HepG2 (cell line): Measurements from ENCODE around the gene INTS1. TPM values are rescaled to one million over a fixed set of nuclear protein-coding genes. Genes with fewer than 3 reads are reported as not detected.

Experiments
- CTCF ChIP-seq: sonication (generic); formaldehyde crosslinking; IDR thresholded peaks from 2 replicates; pipeline ENCODE4 v1.5.0; 2020; ENCODE audit warnings: mild to moderate bottlenecking, missing genetic modification reagents, moderate library complexity
- GATA4 ChIP-seq: sonication (generic); IDR thresholded peaks from 2 replicates; pipeline ENCODE4 v1.6.1; 2016; ENCODE audit warnings: antibody characterized with exemption, low read depth, borderline replicate concordance
- HMGA1 ChIP-seq: sonication (generic); formaldehyde crosslinking; conservative IDR thresholded peaks from 2 replicates; pipeline ENCODE4 v1.4.0; 2020; ENCODE audit warnings: missing genetic modification reagents
- HOXA7 ChIP-seq: sonication (generic); formaldehyde crosslinking; IDR thresholded peaks from 2 replicates; pipeline ENCODE4 v1.8.1; 2022; ENCODE audit warnings: mild to moderate bottlenecking, missing genetic modification reagents, moderate library complexity
- PAX8 ChIP-seq: sonication (generic); formaldehyde crosslinking; IDR thresholded peaks from 2 replicates; pipeline ENCODE4 v1.8.0; 2022; ENCODE audit warnings: mild to moderate bottlenecking, missing genetic modification reagents, borderline replicate concordance
- POGZ ChIP-seq: sonication (generic); formaldehyde crosslinking; IDR thresholded peaks from 2 replicates; pipeline ENCODE4 v1.4.0; 2020; ENCODE audit warnings: mild to moderate bottlenecking, missing genetic modification reagents
- RFX5 ChIP-seq: IDR thresholded peaks from 2 replicates; pipeline ENCODE4 v1.6.1; 2011; ENCODE audit warnings: low read depth, low read length, improper control_type of control experiment
- SETDB1 ChIP-seq: sonication (generic); formaldehyde crosslinking; IDR thresholded peaks from 2 replicates; pipeline ENCODE4 v1.5.1; 2020; ENCODE audit warnings: missing genetic modification reagents, mild to moderate bottlenecking, borderline replicate concordance
- THYN1 ChIP-seq: sonication (generic); formaldehyde crosslinking; IDR thresholded peaks from 2 replicates; pipeline ENCODE4 v1.8.1; 2023; ENCODE audit warnings: low read depth, mild to moderate bottlenecking, moderate library complexity, missing genetic modification reagents, borderline replicate concordance
- ZNF549 ChIP-seq: sonication (generic); formaldehyde crosslinking; IDR thresholded peaks from 2 replicates; pipeline ENCODE4 v1.5.0; 2020; ENCODE audit warnings: missing genetic modification reagents
- ZNF878 ChIP-seq: sonication (generic); formaldehyde crosslinking; IDR thresholded peaks from 2 replicates; pipeline ENCODE4 v1.8.1; 2023; ENCODE audit warnings: mild to moderate bottlenecking, missing genetic modification reagents, moderate library complexity
- polyA plus RNA-seq, 8 experiments: library from polyadenylated mRNA; depleted of rRNA in 3 of 8; stranded (reverse) in 7 of 8; unstranded in 1 of 8; fragments of >200 nt; fragmentation: Illumina TruSeq in 4 of 8; extraction: Trizol in 4 of 8; gene quantifications; 2 replicates each; pipeline versions ENCODE4 v1.2.1 to v1.2.3, GENCODE V29; 2011 to 2016; ENCODE audit warnings: low read depth in 4 of 8, missing spikeins in 1 of 8, mixed read lengths in 1 of 8; ENCODE audit not compliant: insufficient read depth in 1 of 8
- total RNA-seq, 5 experiments: library from RNA; depleted of rRNA; stranded (reverse); fragments of >200 nt; fragmentation: Illumina TruSeq; extraction: Trizol; gene quantifications; 2 replicates each; pipeline ENCODE4 v1.2.3, GENCODE V29; 2016; ENCODE audit warnings: low read depth in 1 of 5
- TF ChIP-seq, protein P1 (sequence below): sonication (generic); formaldehyde crosslinking; conservative IDR thresholded peaks from 2 replicates; pipeline ENCODE4 v1.4.0; 2020; ENCODE audit warnings: mild to moderate bottlenecking, missing genetic modification reagents, moderate library complexity
- TF ChIP-seq, protein P2 (sequence below): sonication (generic); formaldehyde crosslinking; IDR thresholded peaks from 2 replicates; pipeline ENCODE4 v1.5.0; 2020; ENCODE audit warnings: mild to moderate bottlenecking, missing genetic modification reagents
- TF ChIP-seq, protein P3 (sequence below): sonication (generic); formaldehyde crosslinking; IDR thresholded peaks from 2 replicates; pipeline ENCODE4 v1.4.0; 2020; ENCODE audit warnings: missing genetic modification reagents
- TF ChIP-seq, protein P4 (sequence below): sonication (generic); formaldehyde crosslinking; conservative IDR thresholded peaks from 2 replicates; pipeline ENCODE4 v1.8.1; 2023; ENCODE audit warnings: missing genetic modification reagents

Gene INTS1
- total and polyA plus RNA-seq, 2 of the 13 experiments (the other 11 are each of a cell fraction or from before 2014, with no cell fraction given), result 13.7 to 29.0 TPM

DNA sequence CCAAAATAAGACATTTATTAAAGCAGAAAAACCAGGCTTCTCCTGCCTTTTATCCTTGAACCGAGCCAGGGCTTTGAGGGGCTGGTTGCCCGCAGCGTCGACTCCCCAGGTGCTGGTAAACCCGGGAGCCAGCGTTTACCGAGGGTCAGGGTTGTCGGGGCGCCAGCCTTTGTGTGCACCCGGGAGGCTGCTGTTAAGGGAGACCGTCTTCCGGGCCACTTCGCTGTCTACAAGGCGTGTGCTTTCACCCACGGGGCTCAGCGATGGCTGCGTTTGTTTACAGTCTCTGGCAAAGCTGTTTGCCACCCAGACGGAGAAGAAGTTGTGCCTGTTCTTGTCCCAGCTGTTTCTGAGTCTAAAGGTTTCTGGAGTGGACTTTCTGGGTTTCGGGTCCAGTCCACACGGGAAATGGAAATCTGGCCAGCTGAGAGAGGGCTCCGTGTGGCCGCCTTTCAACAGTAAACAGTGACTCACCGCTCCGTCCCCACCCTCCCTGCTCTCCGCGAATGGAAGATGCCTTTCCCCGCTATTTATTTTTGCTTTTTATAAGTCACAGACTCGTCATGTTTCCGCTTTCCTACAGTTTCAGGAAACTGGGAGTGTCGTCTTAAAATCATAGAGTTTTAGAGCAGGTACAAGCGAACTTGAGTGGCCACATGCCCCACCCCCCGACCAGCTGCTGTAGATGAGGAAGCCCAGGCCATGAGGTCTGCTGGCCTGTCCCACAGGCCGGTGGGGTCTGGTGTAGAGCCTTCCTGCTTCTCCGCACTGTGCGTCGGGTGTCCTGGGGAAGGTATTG lies 28.5 kb upstream of the INTS1 start (continued):
- TF ChIP-seq, protein P1, sequence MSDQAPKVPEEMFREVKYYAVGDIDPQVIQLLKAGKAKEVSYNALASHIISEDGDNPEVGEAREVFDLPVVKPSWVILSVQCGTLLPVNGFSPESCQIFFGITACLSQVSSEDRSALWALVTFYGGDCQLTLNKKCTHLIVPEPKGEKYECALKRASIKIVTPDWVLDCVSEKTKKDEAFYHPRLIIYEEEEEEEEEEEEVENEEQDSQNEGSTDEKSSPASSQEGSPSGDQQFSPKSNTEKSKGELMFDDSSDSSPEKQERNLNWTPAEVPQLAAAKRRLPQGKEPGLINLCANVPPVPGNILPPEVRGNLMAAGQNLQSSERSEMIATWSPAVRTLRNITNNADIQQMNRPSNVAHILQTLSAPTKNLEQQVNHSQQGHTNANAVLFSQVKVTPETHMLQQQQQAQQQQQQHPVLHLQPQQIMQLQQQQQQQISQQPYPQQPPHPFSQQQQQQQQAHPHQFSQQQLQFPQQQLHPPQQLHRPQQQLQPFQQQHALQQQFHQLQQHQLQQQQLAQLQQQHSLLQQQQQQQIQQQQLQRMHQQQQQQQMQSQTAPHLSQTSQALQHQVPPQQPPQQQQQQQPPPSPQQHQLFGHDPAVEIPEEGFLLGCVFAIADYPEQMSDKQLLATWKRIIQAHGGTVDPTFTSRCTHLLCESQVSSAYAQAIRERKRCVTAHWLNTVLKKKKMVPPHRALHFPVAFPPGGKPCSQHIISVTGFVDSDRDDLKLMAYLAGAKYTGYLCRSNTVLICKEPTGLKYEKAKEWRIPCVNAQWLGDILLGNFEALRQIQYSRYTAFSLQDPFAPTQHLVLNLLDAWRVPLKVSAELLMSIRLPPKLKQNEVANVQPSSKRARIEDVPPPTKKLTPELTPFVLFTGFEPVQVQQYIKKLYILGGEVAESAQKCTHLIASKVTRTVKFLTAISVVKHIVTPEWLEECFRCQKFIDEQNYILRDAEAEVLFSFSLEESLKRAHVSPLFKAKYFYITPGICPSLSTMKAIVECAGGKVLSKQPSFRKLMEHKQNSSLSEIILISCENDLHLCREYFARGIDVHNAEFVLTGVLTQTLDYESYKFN (CRISPR knock-in tag), result peak; percentile 82
- TF ChIP-seq POGZ (no peak), HMGA1 (no peak), ZNF878 (CRISPR knock-in tag) (no peak), THYN1 (CRISPR knock-in tag) (no peak; the same call in 1 of the 2 replicates), ZNF549 (CRISPR knock-in tag) (no peak), RFX5 (no peak), HOXA7 (no peak), GATA4 (no peak), CTCF (no peak), PAX8 (CRISPR knock-in tag) (no peak), SETDB1 (CRISPR knock-in tag) (no peak)
- TF ChIP-seq, protein P2, sequence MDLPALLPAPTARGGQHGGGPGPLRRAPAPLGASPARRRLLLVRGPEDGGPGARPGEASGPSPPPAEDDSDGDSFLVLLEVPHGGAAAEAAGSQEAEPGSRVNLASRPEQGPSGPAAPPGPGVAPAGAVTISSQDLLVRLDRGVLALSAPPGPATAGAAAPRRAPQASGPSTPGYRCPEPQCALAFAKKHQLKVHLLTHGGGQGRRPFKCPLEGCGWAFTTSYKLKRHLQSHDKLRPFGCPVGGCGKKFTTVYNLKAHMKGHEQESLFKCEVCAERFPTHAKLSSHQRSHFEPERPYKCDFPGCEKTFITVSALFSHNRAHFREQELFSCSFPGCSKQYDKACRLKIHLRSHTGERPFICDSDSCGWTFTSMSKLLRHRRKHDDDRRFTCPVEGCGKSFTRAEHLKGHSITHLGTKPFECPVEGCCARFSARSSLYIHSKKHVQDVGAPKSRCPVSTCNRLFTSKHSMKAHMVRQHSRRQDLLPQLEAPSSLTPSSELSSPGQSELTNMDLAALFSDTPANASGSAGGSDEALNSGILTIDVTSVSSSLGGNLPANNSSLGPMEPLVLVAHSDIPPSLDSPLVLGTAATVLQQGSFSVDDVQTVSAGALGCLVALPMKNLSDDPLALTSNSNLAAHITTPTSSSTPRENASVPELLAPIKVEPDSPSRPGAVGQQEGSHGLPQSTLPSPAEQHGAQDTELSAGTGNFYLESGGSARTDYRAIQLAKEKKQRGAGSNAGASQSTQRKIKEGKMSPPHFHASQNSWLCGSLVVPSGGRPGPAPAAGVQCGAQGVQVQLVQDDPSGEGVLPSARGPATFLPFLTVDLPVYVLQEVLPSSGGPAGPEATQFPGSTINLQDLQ (CRISPR knock-in tag), result no peak
- TF ChIP-seq, protein P3, sequence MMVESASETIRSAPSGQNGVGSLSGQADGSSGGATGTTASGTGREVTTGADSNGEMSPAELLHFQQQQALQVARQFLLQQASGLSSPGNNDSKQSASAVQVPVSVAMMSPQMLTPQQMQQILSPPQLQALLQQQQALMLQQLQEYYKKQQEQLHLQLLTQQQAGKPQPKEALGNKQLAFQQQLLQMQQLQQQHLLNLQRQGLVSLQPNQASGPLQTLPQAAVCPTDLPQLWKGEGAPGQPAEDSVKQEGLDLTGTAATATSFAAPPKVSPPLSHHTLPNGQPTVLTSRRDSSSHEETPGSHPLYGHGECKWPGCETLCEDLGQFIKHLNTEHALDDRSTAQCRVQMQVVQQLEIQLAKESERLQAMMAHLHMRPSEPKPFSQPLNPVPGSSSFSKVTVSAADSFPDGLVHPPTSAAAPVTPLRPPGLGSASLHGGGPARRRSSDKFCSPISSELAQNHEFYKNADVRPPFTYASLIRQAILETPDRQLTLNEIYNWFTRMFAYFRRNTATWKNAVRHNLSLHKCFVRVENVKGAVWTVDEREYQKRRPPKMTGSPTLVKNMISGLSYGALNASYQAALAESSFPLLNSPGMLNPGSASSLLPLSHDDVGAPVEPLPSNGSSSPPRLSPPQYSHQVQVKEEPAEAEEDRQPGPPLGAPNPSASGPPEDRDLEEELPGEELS (CRISPR knock-in tag), result peak; percentile 62
- TF ChIP-seq, protein P4, sequence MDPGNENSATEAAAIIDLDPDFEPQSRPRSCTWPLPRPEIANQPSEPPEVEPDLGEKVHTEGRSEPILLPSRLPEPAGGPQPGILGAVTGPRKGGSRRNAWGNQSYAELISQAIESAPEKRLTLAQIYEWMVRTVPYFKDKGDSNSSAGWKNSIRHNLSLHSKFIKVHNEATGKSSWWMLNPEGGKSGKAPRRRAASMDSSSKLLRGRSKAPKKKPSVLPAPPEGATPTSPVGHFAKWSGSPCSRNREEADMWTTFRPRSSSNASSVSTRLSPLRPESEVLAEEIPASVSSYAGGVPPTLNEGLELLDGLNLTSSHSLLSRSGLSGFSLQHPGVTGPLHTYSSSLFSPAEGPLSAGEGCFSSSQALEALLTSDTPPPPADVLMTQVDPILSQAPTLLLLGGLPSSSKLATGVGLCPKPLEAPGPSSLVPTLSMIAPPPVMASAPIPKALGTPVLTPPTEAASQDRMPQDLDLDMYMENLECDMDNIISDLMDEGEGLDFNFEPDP (CRISPR knock-in tag), result no peak
